Endothelial cell of umbilical vein (primary cell): Measurements from ENCODE around the gene CCN6.

Source experiments
- EZH2 ChIP-seq: IDR thresholded peaks from 2 replicates; pipeline ENCODE4 v1.6.1; 2012; ENCODE audit warnings: borderline replicate concordance, low read depth, mild to moderate bottlenecking, moderate library complexity, low read length, inconsistent platforms; ENCODE audit not compliant: severe bottlenecking
- GATA2 ChIP-seq: IDR thresholded peaks from 2 replicates; pipeline ENCODE4 v1.7.0; 2011; ENCODE audit warnings: low read depth, mild to moderate bottlenecking, moderate library complexity, mixed read lengths, low read length; ENCODE audit not compliant: insufficient read length, insufficient read depth
- JUN ChIP-seq: IDR thresholded peaks from 2 replicates; pipeline ENCODE4 v1.6.1; 2011; ENCODE audit warnings: borderline replicate concordance, low read depth; ENCODE audit not compliant: insufficient read length, insufficient read depth
- MYC ChIP-seq: IDR thresholded peaks from one replicate; pipeline ENCODE4 v1.6.1; 2011; ENCODE audit warnings: mild to moderate bottlenecking, low read depth, low read length
- POLR2A ChIP-seq: IDR thresholded peaks from 2 replicates; pipeline ENCODE4 v1.6.1; 2012; ENCODE audit warnings: low read depth, mild to moderate bottlenecking, control low read depth, low read length
- POLR2AphosphoS5 ChIP-seq: IDR thresholded peaks from 2 replicates; pipeline ENCODE4 v1.6.1; 2012; ENCODE audit warnings: low read depth, mild to moderate bottlenecking, control low read depth, low read length, moderate library complexity; ENCODE audit not compliant: insufficient read depth
- TF ChIP-seq, protein P1 (sequence below), 2 donors: IDR thresholded peaks; 1 replicate in 1 of 2; 2 replicates in 1 of 2; pipeline ENCODE4 v1.5.1; 2011; ENCODE audit warnings: low read length in 2 of 2, mild to moderate bottlenecking in 2 of 2, moderate library complexity in 2 of 2, control low read depth in 1 of 2, inconsistent platforms in 1 of 2, low read depth in 1 of 2; ENCODE audit not compliant: insufficient read depth in 1 of 2; ENCODE audit errors: extremely low read depth in 1 of 2
- TF ChIP-seq, protein P2 (sequence below): IDR thresholded peaks from 2 replicates; pipeline ENCODE4 v1.6.1; 2011; ENCODE audit not compliant: insufficient read depth, insufficient read length

DNA sequence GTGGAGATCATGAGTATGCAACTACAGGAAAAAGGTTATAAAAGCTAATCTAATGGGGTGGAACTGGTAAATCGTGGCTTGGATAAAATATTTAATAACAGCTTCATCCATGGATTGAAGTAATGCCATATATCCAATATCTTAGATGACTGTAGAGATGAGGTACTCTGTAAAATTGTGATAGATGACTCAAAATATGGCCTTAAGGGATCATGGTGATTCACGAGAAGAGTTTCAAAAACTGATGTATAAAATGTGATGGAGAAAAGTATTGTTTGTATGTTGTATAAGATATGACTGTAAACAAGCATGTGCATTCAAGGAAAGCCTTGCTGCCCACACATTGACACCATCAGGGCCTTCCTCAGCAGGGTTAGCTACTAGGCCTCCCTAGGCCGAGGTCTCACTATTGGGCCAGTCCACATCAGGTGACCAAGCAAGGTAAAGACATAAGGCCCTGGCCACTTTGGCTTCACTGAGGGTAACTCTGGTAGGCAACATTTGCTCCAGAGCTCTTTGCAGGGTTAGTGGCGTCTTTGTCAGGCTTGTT, 17.7 kb upstream of the CCN6 start:
- no peak for TF ChIP-seq POLR2A
- TF ChIP-seq, protein P1, sequence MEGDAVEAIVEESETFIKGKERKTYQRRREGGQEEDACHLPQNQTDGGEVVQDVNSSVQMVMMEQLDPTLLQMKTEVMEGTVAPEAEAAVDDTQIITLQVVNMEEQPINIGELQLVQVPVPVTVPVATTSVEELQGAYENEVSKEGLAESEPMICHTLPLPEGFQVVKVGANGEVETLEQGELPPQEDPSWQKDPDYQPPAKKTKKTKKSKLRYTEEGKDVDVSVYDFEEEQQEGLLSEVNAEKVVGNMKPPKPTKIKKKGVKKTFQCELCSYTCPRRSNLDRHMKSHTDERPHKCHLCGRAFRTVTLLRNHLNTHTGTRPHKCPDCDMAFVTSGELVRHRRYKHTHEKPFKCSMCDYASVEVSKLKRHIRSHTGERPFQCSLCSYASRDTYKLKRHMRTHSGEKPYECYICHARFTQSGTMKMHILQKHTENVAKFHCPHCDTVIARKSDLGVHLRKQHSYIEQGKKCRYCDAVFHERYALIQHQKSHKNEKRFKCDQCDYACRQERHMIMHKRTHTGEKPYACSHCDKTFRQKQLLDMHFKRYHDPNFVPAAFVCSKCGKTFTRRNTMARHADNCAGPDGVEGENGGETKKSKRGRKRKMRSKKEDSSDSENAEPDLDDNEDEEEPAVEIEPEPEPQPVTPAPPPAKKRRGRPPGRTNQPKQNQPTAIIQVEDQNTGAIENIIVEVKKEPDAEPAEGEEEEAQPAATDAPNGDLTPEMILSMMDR (IDR thresholded peaks at IDR 0.05; ENCODE audit: extremely low read depth in 1 of 2, insufficient read depth in 1 of 2, low read depth in 1 of 2, low read length in 2 of 2): no peak
- TF ChIP-seq MYC: no peak
- TF ChIP-seq JUN: no peak
- TF ChIP-seq EZH2: no peak
- no peak for TF ChIP-seq POLR2AphosphoS5
- no peak for TF ChIP-seq GATA2
- TF ChIP-seq, protein P2, sequence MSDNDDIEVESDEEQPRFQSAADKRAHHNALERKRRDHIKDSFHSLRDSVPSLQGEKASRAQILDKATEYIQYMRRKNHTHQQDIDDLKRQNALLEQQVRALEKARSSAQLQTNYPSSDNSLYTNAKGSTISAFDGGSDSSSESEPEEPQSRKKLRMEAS: no peak
